Muscle of leg (tissue), 16 donors: Measurements from ENCODE around the gene ARHGEF12. TPM values are rescaled to one million over a fixed set of nuclear protein-coding genes. Genes with fewer than 3 reads are reported as not detected.

Experiments used
- DNase-seq: peaks from one replicate; pipeline ENCODE4 v3.0.0; 2013
- H3K27ac ChIP-seq: one replicate; pipeline ENCODE4 v1.5.1; 2013; ENCODE audit warnings: mild to moderate bottlenecking, low read length, control low read depth
- H3K27me3 ChIP-seq: one replicate; pipeline ENCODE4 v1.6.1; 2013; ENCODE audit warnings: low read length; ENCODE audit not compliant: control insufficient read depth, insufficient read depth
- H3K36me3 ChIP-seq: one replicate; pipeline ENCODE4 v1.6.1; 2013; ENCODE audit warnings: low read length; ENCODE audit not compliant: control insufficient read depth, insufficient read depth
- H3K4me1 ChIP-seq: one replicate; pipeline ENCODE4 v1.6.1; 2013; ENCODE audit warnings: low read length; ENCODE audit not compliant: control insufficient read depth, insufficient read depth
- H3K4me3 ChIP-seq: one replicate; pipeline ENCODE4 v1.5.1; 2013; ENCODE audit warnings: low read length, control low read depth
- H3K9me3 ChIP-seq: replicated peaks from 2 replicates; pipeline ENCODE4 v1.6.1; 2013; ENCODE audit warnings: low read depth, low read length; ENCODE audit not compliant: control insufficient read depth
- WGBS: methylation state at CpG from one replicate; pipeline ENCODE4 v1.1.5; 2013; ENCODE audit warnings: missing lambda C conversion rate; ENCODE audit not compliant: insufficient coverage; 5-methylcytosine and 5-hydroxymethylcytosine counted together
- long read RNA-seq, 11 donors: transcript quantifications; one replicate each; lab custom pipeline, GENCODE V29; 2026
- polyA plus RNA-seq, 8 donors: library from polyadenylated mRNA; unstranded; fragments of 120-200 nt; gene quantifications; one replicate each; pipeline versions ENCODE4 v1.2.1 to v1.2.3, GENCODE V29; 2013; ENCODE audit warnings: inconsistent platforms in 1 of 8, low replicate concordance in 1 of 8; ENCODE audit not compliant: insufficient read length in 8 of 8, insufficient read depth in 1 of 8
- total RNA-seq: library from RNA; stranded (reverse); fragments of 120-200 nt; gene quantifications from one replicate; pipeline ENCODE4 v1.2.4, GENCODE V29; 2013

ARHGEF12 gene, protein sequence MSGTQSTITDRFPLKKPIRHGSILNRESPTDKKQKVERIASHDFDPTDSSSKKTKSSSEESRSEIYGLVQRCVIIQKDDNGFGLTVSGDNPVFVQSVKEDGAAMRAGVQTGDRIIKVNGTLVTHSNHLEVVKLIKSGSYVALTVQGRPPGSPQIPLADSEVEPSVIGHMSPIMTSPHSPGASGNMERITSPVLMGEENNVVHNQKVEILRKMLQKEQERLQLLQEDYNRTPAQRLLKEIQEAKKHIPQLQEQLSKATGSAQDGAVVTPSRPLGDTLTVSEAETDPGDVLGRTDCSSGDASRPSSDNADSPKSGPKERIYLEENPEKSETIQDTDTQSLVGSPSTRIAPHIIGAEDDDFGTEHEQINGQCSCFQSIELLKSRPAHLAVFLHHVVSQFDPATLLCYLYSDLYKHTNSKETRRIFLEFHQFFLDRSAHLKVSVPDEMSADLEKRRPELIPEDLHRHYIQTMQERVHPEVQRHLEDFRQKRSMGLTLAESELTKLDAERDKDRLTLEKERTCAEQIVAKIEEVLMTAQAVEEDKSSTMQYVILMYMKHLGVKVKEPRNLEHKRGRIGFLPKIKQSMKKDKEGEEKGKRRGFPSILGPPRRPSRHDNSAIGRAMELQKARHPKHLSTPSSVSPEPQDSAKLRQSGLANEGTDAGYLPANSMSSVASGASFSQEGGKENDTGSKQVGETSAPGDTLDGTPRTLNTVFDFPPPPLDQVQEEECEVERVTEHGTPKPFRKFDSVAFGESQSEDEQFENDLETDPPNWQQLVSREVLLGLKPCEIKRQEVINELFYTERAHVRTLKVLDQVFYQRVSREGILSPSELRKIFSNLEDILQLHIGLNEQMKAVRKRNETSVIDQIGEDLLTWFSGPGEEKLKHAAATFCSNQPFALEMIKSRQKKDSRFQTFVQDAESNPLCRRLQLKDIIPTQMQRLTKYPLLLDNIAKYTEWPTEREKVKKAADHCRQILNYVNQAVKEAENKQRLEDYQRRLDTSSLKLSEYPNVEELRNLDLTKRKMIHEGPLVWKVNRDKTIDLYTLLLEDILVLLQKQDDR (N-terminal part only)
- total RNA-seq = 41.8 TPM
- 10 to 100 TPM; 26.5 to 53.6 (median 36.4) TPM for polyA plus RNA-seq
- long read RNA-seq, donor 1 = 0 reads
- long read RNA-seq, donor 2 = 0 reads
- long read RNA-seq, donor 3, full-length matches to known transcripts = 2 of 2 reads
- long read RNA-seq, donor 3, partial matches to known transcripts = 0 of 2 reads
- long read RNA-seq, donor 3, other reads (novel, unspliced or antisense) = 0 of 2 reads
- long read RNA-seq, donor 4 = 0 reads
- long read RNA-seq, donor 5 = 0 reads
- long read RNA-seq, donor 6 = 0 reads
- long read RNA-seq, donor 7 = 0 reads
- long read RNA-seq, donor 8, partial matches to known transcripts = 0 of 1 reads
- long read RNA-seq, donor 8, other reads (novel, unspliced or antisense) = 0 of 1 reads
- long read RNA-seq, donor 9, partial matches to known transcripts = 0 of 1 reads
- long read RNA-seq, donor 9, other reads (novel, unspliced or antisense) = 0 of 1 reads
- long read RNA-seq, donor 10 = 0 reads
- long read RNA-seq, donor 11 = 0 reads

DNA sequence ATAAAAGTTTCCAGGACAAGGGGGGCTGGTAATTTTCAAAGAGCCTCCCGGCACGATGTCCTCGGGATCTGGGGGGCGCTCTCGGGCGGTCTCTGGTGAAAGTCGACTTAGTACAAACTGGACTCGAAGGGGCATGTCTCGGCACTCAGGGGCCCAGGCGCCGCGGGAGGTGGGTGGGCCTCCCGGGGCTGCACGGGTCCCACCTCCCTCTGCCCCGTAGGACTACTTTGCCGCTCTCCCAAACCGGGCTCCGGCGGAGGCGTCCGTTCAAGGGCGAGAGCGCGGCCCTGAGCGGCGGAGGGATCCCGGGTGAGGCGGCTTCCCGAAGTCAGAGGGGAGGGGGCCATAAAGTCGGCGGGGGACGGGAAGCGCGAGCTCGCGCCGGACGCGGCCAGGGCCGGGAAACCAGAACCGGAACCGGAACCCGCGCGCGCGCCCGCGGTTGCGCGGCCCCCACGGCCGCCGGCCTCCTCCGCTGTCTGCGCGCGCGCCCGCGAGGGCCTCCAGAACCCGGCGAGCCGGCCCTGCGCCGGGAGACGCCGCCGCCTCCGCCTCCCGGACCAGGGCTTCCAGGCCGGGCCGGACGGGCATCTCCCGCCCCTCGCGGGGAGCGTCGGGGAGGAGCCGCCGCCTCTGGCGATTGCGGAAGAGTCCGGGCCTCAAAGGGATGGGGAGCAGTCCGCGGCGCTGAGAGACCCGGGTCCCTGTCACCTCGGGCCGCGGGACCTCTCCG is at the start of gene ARHGEF12:
Gene ARHGEF12, plus strand, starts transcription at position 506 of the 733 bp plus-strand sequence. CDS start 831 bp downstream, outside the sequence.
- Histone ChIP-seq H3K36me3 (no peaks in the 10 kb centered on the region), H3K27me3 (peaks cover 2% of the 10 kb centered on the region), H3K27ac (peak within 1 kb of the TSS; percentile 98), H3K9me3 (no peaks in the 10 kb centered on the region), H3K4me3 (peak within 1 kb of the TSS; percentile 90), H3K4me1 (peaks cover 11% of the 10 kb centered on the region)
- peak; percentile 99 for DNase-seq
- WGBS = under 1% methylated on average over 92 of the region's 92 CpGs

DNA sequence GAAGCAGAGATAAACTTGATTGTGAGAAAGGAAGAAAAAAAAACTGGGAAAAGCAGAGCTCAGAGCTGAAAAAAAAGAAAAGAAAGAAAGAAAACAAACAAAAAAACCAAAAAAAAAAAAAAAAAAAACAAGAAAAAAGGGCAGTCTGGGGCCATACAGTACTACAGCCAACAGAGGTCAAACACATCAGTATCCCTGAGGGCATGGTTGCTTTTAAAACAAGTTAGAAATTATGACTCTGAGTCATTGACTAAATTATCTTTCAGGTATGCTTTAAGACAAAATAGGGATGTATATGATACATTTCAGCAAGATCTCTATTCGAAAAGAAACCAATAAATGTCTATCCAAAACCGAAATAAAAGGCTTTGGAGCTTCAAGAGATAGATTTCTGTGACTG is 48.2 kb upstream of the ARHGEF12 start:
- Histone ChIP-seq H3K9me3 (no peaks in the 10 kb centered on the region), H3K27ac (no peak overlapping the region), H3K4me1 (no peaks in the 10 kb centered on the region), H3K27me3 (peaks cover 9% of the 10 kb centered on the region), H3K36me3 (no peaks in the 10 kb centered on the region), H3K4me3 (no peak overlapping the region)
- 100% methylated on average over 1 of the region's 2 CpGs for WGBS
- no peak for DNase-seq

- 56% methylated on average over 8 of the region's 9 CpGs for WGBS
- DNase-seq = no peak
- no peaks in the 10 kb centered on the region for H3K36me3 ChIP-seq
- H3K4me1 ChIP-seq = no peaks in the 10 kb centered on the region
- H3K27me3 ChIP-seq = peaks cover 19% of the 10 kb centered on the region
- no peak overlapping the region for H3K4me3 ChIP-seq
- H3K27ac ChIP-seq = no peak overlapping the region
- H3K9me3 ChIP-seq = no peaks in the 10 kb centered on the region
Measured at GRCh38 chr11:120289426-120289825, 46.8 kb upstream of the ARHGEF12 start.

DNA sequence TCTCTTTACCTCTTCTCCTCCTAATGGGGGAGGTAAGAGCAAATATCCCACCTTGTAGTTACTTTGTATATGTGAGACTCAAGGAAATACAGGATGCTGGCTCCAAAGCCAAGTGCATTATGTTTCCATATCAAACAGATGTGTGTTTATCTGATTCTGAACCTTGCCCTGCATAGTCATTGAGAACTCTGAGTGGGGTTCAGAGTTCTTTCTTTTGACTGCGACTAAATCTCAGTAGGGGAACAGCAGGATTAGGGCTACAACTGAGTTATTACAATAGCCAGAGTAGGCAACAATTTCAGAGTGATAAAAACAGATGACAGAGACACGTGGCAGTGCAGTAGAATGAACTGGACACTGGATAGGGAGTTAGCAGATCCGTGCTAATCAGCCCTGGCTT is 45.3 kb upstream of the ARHGEF12 start:
- Histone ChIP-seq H3K4me1 (no peaks in the 10 kb centered on the region), H3K4me3 (no peak overlapping the region), H3K27me3 (peaks cover 27% of the 10 kb centered on the region), H3K36me3 (no peaks in the 10 kb centered on the region), H3K9me3 (no peaks in the 10 kb centered on the region), H3K27ac (no peak overlapping the region)
- WGBS = 9% methylated on average over 3 of the region's 3 CpGs
- no peak for DNase-seq

GRCh38 chr11:120293038-120293800 is 43.0 kb upstream of the ARHGEF12 start:
- no CpG with 5 or more reads among the region's 5 CpGs for WGBS
- Histone ChIP-seq H3K36me3 (no peaks in the 10 kb centered on the region), H3K9me3 (no peaks in the 10 kb centered on the region), H3K27ac (no peak overlapping the region), H3K4me1 (peaks cover under 1% of the 10 kb centered on the region), H3K4me3 (no peak overlapping the region), H3K27me3 (peaks cover 30% of the 10 kb centered on the region)
- DNase-seq = no peak

DNA sequence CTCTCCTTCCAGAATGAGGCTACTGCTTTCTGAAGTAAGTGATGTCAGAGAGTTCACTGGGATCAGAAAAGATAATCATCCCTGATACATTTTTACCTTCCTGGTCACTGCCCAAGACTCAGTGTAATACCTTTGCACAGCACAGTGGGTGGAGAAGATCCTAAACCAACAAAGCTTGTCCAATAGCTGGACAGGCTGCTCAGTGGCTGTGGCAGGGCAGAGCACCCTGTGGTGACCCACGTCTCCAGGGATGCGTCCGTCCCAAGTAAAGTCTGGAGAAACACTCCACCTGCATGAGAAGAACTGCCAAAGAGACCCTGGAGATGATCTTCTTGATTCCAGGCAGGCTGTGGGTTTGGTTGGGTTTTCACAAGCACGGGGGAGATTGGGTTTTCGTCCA is 42.1 kb upstream of the ARHGEF12 start:
- Histone ChIP-seq H3K4me3 (no peak overlapping the region), H3K27ac (no peak overlapping the region), H3K27me3 (peaks cover 33% of the 10 kb centered on the region), H3K36me3 (no peaks in the 10 kb centered on the region), H3K9me3 (no peaks in the 10 kb centered on the region), H3K4me1 (peaks cover 5% of the 10 kb centered on the region)
- DNase-seq = no peak
- WGBS = 75% methylated on average over 3 of the region's 5 CpGs

- Histone ChIP-seq H3K27ac (no peak overlapping the region), H3K27me3 (peaks cover 35% of the 10 kb centered on the region), H3K9me3 (no peaks in the 10 kb centered on the region), H3K36me3 (no peaks in the 10 kb centered on the region), H3K4me1 (peaks cover 11% of the 10 kb centered on the region), H3K4me3 (no peak overlapping the region)
- WGBS = 75% methylated on average over 2 of the region's 4 CpGs
- DNase-seq = no peak
Measured at GRCh38 chr11:120295099-120295498, 41.1 kb upstream of the ARHGEF12 start.

DNA sequence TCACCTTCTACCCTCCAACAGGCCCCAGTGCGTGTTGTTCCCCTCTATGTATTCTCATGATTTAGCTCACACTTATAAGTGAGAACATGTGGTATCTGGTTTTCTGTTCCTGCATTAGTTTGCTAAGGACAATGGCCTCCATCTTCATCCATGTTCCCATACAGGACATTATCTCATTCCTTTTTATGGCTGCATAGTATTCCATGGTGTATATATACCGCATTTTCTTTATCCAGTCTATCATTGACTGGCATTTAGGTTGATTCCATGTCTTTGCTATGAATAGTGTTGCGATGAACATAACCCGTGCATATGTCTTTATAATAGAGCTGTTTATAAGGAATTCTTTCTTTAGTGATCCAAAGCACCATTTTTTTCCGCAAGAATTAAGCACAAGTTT is 39.7 kb upstream of the ARHGEF12 start:
- H3K36me3 ChIP-seq = no peaks in the 10 kb centered on the region
- H3K4me3 ChIP-seq = no peak overlapping the region
- WGBS = no CpG with 5 or more reads among the region's 5 CpGs
- no peaks in the 10 kb centered on the region for H3K9me3 ChIP-seq
- peaks cover 11% of the 10 kb centered on the region for H3K4me1 ChIP-seq
- DNase-seq = no peak
- H3K27me3 ChIP-seq = peaks cover 35% of the 10 kb centered on the region
- no peak overlapping the region for H3K27ac ChIP-seq
